CD4-positive, alpha-beta T cell treated with Interleukin-15 for 1 hour (primary cell): ENCODE measurements around the gene IFNG-AS1.

Source experiments
- DNase-seq: peaks from one replicate; pipeline ENCODE4 v3.0.0-alpha.2; 2020

IFNG-AS1 gene

DNA sequence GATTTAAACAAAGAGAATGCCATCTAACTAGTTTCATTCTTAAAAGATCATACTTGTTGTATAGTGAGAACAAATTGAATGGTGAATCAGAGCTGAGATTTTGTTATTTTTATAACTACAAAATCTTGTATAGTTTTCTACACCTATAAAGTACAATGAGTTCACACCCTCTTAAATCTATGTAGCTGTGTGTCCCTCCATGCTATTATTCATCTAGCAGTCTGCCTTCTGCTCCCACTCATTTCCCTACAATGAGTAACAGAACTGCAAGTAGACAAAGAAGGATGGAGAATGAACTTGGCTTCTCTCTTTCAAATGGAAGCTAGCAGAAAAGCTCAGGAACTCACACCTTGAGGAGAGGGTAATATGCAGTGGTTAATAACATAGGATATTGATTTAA is 7.1 kb downstream of the IFNG-AS1 start:
- no peak for DNase-seq

DNA sequence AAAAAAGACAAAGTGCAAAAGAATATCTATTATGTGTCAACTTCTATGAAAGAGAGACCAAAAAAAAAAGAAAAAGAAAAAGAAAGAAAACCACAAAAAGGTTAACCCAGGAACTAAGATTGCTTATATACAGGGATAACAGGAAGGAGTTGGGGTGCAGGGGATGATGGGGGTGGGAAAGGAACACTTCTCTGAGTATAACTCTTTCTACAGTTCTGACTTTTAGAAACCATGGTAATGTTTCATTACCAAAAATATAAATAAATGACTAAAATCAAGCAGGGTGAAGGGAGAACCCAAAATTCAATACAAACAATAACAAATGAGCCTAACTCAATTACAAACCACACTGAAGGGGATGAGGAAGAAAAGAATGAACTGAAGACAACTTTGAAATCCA is 9.1 kb downstream of the IFNG-AS1 start:
- DNase-seq, result no peak

DNA sequence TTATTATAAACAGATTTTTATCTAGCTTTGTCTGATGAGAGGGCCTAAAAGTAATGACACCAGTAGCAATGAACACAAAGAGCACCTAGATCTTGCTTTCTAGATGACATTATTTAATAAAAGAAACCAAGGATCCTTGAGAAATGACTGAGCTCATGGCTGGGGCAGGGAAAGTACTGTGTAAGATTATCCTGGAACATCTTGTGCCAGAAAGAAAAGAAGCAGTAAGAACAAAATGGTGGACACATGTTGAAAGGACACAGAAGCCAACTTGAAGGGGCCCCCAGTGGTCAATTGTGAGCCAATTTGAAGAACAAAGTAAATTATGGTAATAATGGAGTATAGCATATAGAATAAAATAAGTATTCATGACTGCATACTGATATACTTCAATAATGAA is 10.0 kb downstream of the IFNG-AS1 start:
- DNase-seq, result no peak

DNA sequence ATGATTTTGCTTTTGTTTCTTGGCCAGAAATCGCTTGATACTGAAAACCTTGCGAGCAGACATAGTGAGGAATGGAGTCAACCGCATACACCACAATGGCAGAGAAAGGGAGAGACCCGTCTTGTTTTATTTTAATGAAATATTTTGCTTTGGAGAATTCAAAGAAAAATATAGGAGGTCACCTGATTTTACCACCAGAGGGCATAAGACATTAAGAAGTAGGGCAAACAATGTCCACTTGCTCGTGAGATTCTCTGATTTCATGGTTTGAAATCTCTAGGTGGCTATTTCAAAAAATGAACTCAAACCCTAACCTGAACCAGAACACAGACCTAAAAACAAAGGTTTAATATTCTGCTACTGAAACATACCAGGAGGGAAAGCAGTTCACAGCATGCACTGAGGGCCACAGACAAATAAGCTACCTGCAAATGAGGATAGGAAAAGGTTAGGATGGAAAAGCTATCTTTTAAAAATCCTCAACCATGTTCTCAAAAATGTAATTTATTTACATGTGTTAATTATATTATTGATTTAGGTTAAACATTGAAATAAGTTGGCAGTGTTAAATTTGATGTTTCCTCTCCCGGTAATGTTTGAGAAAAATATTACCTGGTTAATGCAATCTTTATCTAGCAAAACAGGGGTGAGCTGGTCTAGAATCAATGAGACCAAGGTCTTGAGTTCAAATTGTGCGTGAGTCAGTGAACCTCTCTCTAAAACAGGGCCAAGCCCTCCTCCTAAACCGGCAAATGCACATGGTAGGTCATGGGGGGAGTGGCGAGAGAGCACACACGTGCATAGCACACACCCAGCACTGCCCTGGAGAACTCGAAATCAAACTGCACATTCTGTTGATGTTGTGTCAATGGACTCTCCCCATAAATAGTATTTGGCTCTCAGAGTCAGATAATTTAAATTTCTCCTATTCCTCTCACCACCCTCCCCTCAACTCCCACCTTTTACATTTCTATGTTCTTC is 12.5 kb downstream of the IFNG-AS1 start:
- DNase-seq, result no peak

DNA sequence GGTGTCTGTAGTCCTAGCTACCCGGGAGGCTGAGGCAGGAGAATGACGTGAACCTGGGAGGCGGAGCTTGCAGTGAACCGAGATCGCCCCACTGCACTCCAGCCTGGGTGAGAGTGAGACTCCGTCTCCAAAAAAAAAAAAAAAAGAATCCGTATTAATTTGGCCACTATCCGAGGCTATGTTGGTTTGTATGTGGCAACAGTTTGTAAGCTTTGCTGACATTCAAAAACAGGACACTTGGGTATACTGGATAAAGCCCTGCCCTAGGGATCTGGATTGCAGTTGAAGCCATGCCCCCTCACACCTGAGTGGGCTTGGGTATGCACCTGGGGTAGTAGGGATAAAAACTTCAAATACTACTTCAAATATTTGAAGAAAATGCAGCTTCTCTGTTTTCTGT is 14.5 kb downstream of the IFNG-AS1 start:
- DNase-seq, result no peak

DNA sequence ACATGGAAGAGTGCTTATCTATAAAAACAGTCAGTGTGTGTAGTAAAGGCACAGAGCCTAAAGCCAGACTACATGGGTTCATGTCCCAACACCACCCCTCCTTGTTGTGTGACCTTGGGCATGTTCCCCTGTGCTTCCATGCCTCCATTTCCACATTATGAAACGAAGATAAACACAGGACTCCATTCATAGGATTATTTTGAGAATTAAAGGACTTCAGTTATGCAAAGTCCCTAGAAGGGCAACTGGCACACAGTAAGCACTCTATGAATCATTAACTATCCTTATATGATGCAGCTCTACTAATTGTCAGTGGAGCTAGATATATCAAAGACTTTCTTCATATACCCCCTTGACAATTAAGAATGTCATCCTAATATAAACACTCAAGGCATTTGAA is 17.8 kb downstream of the IFNG-AS1 start:
- DNase-seq, result no peak

DNA sequence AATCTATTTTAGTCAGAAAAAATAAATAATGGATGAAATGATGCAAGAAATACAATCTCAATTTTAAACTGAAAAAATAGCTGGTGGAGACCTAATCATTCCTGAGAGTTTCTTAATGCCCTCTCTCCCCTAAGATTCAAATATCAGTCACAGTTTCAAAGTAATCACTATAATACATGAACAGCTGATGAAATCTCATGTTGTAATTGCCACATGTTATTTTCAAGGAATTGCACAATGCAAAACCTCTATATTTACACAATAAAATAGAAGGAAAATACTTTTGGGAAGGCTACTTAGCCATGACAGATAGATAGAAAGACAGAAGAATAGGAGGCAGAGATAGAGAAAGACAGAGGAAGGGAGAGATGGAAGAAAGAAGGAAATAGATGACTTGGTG is 18.2 kb downstream of the IFNG-AS1 start:
- no peak for DNase-seq

DNA sequence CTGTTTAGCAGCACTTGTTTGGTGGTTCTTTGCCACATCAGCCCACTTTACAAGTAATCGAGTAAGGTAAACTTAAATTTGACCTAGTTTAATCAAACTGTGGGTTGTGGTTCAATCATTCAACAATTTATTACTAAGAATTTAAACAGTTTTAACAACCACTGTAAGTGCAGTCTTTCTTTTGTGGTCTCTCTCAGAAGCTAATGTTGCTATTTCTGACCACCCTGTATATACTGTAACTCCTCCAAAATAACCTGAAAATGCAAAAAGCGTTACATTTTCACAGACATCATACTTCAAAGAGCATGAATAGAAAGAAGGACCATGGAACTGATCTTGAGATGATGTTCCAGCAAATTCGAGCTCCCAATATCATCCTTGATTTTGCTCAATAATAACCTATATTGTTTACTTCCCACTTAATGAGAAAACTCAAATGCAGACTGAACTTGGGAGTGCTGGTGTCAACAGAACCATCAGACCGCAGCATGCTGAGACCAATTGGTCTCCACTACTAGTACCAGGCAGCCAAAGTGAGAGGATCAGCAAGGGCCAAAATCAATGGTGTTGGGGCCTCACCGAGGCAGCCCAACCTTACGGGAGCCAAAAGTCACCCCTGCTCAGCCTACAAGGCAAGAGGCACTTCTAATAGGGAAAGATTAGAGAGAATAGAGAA is 22.1 kb downstream of the IFNG-AS1 start:
- no peak for DNase-seq

DNA sequence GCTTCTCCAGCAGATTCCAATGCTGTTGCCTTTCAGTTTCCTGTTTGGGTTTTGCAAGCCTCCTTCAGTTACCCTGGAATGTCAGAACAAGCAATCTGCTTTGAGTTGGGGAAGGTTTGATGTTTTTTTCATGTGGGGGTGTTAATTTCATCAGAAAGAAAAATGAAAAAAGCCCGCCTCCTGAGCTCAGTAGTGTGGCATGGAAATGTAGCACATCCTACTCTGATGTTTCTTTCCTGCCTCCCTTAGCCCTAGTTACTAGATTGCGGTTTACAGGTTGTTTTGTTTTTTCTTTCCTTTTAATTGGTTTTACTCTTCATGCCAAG is 22.6 kb downstream of the IFNG-AS1 start:
- DNase-seq, result no peak

DNA sequence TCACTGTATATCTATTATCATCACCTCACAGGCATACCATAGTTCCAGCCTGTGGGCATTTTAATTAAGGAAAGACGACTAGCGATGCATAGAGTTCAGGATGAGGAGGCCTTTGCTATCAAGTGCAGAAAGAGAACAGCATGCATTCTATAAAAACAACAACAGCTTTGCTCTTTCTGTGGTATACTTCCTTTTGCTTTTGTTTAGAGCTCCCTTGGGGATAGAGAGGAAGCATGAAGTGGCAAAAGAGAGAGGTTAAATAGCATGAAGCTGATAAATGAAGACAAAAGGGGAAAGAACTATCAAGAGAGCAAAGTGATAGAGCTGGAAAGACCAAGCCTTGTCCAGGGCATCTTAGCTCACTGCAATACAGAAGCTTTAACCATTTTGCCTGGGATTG is 23.5 kb downstream of the IFNG-AS1 start:
- DNase-seq, result no peak

DNA sequence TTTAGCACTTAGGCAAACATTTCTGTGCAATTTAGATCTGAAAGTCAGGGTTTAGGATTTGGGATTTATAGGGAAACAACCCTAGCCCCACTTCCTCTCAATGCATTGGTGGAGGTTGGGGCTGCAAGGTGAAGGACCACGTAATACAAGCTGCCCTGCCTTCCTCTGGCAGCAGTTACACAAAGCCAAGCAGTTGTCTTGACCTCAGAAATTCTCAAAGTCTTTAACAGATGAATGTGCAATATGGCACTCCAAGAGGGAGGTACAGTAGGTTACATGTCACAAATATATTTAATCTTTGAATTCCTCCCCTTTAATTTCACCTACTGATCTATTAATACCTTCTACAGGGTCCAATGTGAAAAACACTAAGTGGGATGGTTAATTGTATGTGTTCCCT is 23.9 kb downstream of the IFNG-AS1 start:
- no peak for DNase-seq

DNA sequence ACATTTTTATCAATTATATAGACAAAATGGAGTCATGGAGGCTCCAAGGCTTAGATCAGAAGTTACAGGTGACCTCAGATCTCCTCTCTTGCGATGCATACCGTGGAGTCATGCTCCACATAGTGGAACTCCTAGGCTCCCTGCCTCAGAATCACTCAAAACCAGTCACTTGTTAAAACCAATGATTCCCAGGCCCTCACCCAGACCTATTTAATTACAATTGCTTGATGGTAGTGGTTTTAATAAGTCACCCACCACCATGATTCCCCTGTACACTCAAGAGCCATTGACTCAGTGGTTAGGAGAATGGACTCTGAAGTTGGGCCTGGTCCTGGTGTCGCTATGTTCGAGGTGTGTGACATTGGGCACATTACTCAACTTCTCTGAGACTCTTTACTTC is 26.9 kb downstream of the IFNG-AS1 start:
- DNase-seq, result no peak

DNA sequence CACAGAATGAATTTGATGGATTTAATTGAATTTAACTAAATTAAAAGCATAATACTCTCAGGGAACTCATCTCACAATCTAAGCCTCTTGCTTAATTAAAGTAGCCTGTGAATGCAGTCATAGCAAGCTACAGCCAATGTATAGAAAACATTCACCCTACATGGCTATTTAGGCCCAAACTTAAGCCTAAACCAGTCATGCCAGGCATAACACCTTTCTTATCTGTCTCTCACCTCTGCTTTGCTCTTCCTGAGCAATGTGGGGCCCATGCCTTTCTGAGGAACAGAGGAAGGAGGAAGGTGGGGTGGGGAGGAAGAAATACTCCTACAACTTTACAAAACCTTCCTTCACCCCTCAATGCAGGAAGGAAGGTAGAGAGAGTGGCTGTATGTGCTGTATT is 29.1 kb downstream of the IFNG-AS1 start:
- DNase-seq, result no peak

DNA sequence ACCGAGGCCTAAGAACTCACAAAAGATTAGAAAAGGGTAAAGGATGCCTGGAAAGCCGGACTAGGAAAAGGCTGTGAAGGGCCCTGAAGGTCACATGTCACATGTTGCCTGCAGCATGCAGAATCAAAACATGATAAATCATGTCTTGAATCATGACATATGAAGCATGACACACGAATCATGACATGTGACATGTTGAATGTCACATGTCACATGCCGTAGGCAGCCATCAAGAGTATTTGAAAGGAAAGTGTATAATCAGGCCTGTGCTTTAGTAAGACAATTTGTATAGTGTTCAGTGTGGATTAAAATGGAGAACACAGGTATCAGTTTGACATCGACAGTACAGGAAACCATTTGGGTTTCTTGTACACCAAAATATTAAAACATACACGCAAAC is 30.8 kb downstream of the IFNG-AS1 start:
- no peak for DNase-seq

DNA sequence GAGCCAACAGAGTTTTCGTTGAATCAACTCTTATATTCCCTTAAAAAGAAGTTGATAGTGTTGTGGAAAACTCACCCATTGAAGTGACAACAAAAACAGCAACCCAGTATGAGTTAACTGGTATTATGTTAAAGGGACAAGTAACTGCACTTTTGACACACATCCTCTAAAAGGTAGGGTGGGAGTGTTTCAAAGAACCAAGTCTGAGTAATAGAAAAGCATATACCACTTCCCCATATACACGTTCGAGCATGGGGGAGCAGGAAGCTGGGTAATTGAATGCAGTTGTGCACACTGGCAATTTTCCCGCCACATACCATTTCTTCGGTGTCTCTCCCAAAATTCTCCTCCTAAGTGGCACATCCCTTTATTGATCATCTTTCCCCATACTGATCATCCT is 31.5 kb downstream of the IFNG-AS1 start:
- no peak for DNase-seq

DNA sequence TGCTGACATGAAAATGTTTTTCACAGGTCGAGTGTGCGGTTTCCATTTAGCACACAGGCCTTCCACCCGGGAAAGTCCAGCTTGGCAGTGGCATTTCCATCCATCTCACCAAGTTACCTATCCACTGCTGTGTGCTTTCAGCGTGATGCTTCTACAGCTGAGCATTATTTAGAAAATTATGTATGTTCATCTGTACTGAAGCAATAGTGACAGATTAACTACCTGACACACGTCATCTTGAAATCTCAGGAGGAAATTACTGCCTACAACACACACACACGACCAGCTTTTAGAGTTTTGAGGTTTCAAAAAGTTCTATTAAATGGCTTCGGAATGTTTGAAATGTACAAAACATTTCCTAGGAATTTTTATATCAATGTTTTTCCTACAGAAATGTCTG is 39.4 kb downstream of the IFNG-AS1 start:
- DNase-seq, result no peak

DNA sequence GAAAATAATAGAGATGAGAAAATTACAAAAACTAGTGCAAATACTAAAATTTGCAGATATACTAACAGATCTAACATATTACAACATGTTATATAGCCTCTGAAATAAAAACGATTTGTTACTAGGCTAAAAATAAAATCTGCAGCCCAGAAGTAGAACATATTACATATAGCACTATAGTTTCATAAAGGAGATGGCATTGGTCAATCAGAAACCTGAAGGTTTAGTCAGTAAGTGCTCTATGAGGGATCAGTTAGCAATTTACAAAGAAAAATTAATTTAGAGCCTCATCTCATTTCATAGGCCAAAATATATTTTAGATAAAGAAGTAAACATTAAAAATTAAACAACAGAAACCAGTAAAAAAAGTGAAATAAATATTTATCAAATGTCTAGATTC is 41.0 kb downstream of the IFNG-AS1 start:
- DNase-seq, result no peak

DNA sequence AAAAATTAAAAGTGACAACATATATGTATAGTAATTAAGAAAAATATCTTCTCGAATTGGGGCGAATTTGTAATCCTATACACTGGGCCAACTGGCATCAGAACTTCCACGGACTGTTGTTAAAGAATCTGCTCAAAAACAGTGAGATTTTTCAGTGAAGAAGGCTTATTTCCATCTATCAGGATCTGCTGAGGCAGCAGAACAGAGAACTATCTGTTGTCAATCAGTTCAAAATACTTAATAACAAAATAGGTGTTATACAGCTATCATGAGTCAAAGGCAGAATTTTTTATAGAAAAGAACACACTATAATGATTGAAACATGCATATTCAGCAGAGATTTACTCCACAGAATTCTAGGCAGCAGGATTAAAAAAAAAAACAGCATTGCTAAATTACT is 41.9 kb downstream of the IFNG-AS1 start:
- DNase-seq, result no peak

DNA sequence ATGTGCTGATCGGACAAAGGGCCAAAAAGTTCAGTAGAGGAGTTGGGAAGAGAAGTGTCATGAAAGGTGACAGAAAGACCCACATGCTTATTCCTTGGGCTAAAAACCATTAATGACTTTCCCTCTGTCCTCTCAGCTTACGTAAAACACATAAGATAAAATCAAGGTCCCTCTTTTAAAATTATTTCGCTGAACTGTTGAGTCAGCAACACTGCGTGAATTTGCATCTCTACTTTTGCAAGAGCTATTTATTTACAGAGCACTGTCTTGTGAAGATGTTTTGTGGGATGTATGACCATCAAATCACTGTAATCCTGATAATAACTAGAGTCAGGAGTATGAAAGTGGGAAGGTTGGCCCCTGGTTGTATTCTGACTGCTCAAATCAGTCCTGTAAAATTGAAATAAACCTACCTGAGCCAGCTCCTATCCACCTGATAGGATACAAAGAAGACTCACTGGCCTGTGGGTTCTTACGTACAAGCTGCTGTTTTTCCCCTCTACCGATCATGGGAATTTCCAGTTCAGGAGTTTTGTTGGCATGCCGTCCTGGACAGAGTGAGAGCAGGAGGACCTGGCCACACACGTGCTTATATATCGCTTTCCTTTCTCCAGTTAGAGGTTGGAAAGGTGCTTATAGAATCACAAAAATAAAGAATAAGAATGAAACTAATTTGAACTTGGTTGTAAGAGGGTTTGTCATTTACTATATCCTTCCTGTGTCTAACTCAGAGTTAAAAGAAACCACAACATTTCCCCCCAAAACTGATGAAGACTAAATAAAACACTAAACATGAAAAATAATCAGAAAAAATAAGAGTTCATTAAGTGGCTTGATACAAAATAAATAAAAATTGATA is 42.9 kb downstream of the IFNG-AS1 start:
- DNase-seq, result no peak

DNA sequence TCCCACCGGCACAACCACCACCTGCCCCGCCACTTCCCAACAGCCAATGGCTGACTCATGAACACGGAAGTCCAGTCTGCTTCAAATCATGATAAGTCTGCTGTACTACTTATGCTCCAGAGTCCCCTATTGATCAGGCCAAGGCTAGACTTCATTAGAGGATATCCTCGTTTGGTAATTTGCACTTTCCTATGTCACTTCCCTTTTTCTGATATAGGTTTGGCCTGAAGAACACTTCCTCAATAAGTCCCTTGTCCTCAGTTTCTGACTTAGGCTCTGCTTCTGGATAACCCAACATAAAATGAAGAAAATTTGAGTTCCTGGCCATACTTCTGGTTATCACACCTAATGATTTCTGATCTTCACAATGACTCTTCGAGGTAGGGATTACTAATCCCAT is 45.3 kb downstream of the IFNG-AS1 start:
- DNase-seq, result no peak

DNA sequence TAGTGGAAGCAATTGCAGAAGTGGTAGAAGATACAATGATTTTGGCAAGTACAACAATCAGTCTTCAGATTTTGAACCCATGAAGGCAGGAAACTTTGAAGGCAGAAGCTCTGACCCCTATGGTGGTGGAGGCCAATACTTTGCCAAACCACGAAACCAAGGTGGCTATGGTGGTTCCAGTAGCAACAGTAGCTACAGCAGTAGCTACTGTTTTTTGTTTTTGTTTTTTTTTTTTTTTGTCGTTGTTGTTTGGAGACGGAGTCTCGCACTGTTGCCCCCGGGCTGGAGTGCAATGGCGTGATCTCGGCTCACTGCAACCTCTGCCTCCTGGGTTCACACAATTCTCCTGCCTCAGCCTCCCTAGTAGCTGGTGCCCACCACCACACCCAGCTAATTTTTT is 47.4 kb downstream of the IFNG-AS1 start:
- no peak for DNase-seq

DNA sequence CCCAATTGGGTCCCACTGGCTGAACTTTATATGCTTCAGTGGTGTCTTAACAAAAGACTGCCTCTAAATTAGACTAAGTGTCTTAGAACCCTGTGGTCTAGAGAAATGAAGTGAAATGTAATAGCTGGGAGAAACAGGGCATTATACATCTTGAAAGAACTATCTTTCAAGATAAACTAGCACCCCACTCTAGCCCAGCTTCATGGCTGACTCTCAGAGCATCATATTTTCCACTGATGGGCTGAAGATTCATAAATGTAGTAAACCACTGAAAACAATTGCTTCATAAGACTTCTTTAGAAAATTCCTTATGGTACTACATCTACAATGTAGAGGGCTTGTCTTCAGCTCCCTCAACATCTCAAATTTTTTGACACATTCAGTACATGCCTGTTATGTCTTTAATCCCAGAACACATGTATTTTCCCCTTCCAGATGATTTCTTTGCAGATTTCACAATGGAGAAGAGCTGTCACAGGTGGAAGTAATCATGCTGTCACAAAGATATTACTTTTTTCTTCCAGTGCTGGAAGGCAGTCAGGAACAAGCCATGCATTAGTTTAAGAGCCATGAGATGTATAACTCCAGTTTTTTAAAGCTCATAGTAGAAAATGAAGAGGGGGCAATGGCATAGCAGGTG is 48.5 kb downstream of the IFNG-AS1 start:
- DNase-seq, result no peak

DNA sequence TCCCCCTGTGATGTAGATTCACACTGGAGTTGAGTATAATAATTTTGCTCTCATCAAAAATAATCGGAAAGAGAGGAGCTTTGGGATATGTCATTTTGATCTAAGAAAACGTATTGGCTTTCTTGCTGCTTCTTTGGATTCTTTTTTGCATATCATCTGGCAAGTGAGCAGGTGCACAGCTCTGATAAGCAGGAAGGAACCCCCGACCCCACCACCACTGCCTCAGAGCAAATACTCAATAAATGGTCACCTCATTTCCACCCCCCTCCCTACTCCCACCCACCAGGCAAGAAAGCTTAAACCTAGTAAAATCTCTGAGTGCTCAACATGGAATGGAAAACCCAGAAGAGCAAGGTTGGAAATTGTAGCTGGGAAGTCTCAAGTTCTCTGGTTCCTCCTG is 49.4 kb downstream of the IFNG-AS1 start:
- no peak for DNase-seq
